ENCODE results near the gene UBALD2. TPM values are rescaled to one million over a fixed set of nuclear protein-coding genes. Genes with fewer than 3 reads are reported as not detected.
"Not testable (repeated sequence)": the region's sequence is repeated elsewhere in the genome, so short reads cannot be mapped to it uniquely, and the experiment has no call there.

Gene UBALD2
- polyA plus RNA-seq, 3 donors from 2014 or later = 1.5 to 4.5 (median 3.9) TPM

- peaks cover 63 to 64% of the 10 kb centered on the region in 2 donors for H3K4me1 Mint-ChIP-seq
- no peaks in the 10 kb centered on the region for H3K9me3 Mint-ChIP-seq
- H3K4me3 Mint-ChIP-seq = peak overlapping the region; percentile 67 to 85 (median 79)
- peaks cover 15 to 34% (median 26%) of the 10 kb centered on the region in 3 donors for H3K27me3 Mint-ChIP-seq (ENCODE audit: low read depth in 3 of 3)
- no peak for DNase-seq
- peak overlapping the region; percentile 87 to 99 (median 94) for H3K27ac Mint-ChIP-seq
- no peaks in the 10 kb centered on the region for H3K36me3 Mint-ChIP-seq
These were observed 1.3 kb upstream of the UBALD2 start for GRCh38 chr17:76263896-76264295.

- Mint-ChIP-seq H3K4me3 (peak overlapping the region; percentile 67 to 85 (median 79)), H3K4me1 (peaks cover 68% of the 10 kb centered on the region in 2 donors), H3K36me3 (no peaks in the 10 kb centered on the region), H3K9me3 (no peaks in the 10 kb centered on the region), H3K27me3 (ENCODE audit: low read depth in 3 of 3) (peaks cover 17 to 38% (median 30%) of the 10 kb centered on the region in 3 donors), H3K27ac (peak overlapping the region; percentile 87 to 99 (median 94))
- no peak for DNase-seq
These were observed 758 bp upstream of the UBALD2 start for GRCh38 chr17:76264425-76264754.

GRCh38 chr17:76265624-76266243 is 586 bp downstream of the UBALD2 start:
- Mint-ChIP-seq H3K36me3 (no peaks in the 10 kb centered on the region), H3K27ac (peak overlapping the region; percentile 74 to 93 (median 89)), H3K4me3 (peak overlapping the region; percentile 87 to 90 (median 89)), H3K9me3 (no peaks in the 10 kb centered on the region), H3K4me1 (peaks cover 76% of the 10 kb centered on the region in 2 donors), H3K27me3 (ENCODE audit: low read depth in 3 of 3) (peaks cover 20 to 40% (median 37%) of the 10 kb centered on the region in 3 donors)
- peak; percentile 70 to 75 (median 74) for DNase-seq

- DNase-seq = no peak
- Mint-ChIP-seq H3K27ac (peak overlapping the region; percentile 86 to 94 (median 88)), H3K4me3 (peak overlapping the region; percentile 87 to 90 (median 89)), H3K9me3 (no peaks in the 10 kb centered on the region), H3K27me3 (ENCODE audit: low read depth in 3 of 3) (peaks cover 24 to 43% (median 40%) of the 10 kb centered on the region in 3 donors), H3K36me3 (no peaks in the 10 kb centered on the region), H3K4me1 (peaks cover 78% of the 10 kb centered on the region in 2 donors)
These were observed 1.2 kb downstream of the UBALD2 start for GRCh38 chr17:76266244-76266938.

GRCh38 chr17:76267051-76267576 is 2.0 kb downstream of the UBALD2 start:
- Mint-ChIP-seq H3K4me1 (peaks cover 73 to 76% of the 10 kb centered on the region in 2 donors), H3K4me3 (peak overlapping the region; percentile 87 to 90 (median 89)), H3K9me3 (no peaks in the 10 kb centered on the region), H3K27me3 (ENCODE audit: low read depth in 3 of 3) (peaks cover 26 to 47% (median 40%) of the 10 kb centered on the region in 3 donors), H3K27ac (peak overlapping the region; percentile 86 to 94 (median 88)), H3K36me3 (no peaks in the 10 kb centered on the region)
- no peak for DNase-seq

GRCh38 chr17:76267581-76268001 is 2.4 kb downstream of the UBALD2 start:
- DNase-seq = peak in 2 of 3 donors; percentile 31 to 40
- H3K36me3 Mint-ChIP-seq, H3K9me3 Mint-ChIP-seq: not testable (repeated sequence)
- H3K4me3 Mint-ChIP-seq = peak overlapping the region; percentile 81 to 90 (median 88)
- H3K27ac Mint-ChIP-seq = peak overlapping the region; percentile 89 to 94 (median 92)
- H3K4me1 Mint-ChIP-seq = peaks cover 71 to 72% of the 10 kb centered on the region in 2 donors
- peaks cover 30 to 48% (median 43%) of the 10 kb centered on the region in 3 donors for H3K27me3 Mint-ChIP-seq (ENCODE audit: low read depth in 3 of 3)

GRCh38 chr17:76268015-76268749 is 3.0 kb downstream of the UBALD2 start:
- H3K27ac Mint-ChIP-seq = peak overlapping the region; percentile 89 to 94 (median 92)

GRCh38 chr17:76268991-76269981 is 4.1 kb downstream of the UBALD2 start:
- peak overlapping the region; percentile 49 to 89 (median 63) for H3K4me3 Mint-ChIP-seq
- DNase-seq = peak in 2 of 3 donors; percentile 12 to 19
- H3K27ac Mint-ChIP-seq = peak overlapping the region; percentile 84 to 94 (median 89)
- H3K9me3 Mint-ChIP-seq = no peaks in the 10 kb centered on the region
- H3K27me3 Mint-ChIP-seq (ENCODE audit: low read depth in 3 of 3) = peaks cover 36 to 46% (median 41%) of the 10 kb centered on the region in 3 donors
- no peaks in the 10 kb centered on the region for H3K36me3 Mint-ChIP-seq
- H3K4me1 Mint-ChIP-seq = peaks cover 61 to 63% of the 10 kb centered on the region in 2 donors

More at GRCh38 chr17:76268015-76268749, 3.0 kb downstream of the UBALD2 start:
- Mint-ChIP-seq H3K36me3 (no peaks in the 10 kb centered on the region), H3K9me3 (no peaks in the 10 kb centered on the region), H3K27me3 (ENCODE audit: low read depth in 3 of 3) (peaks cover 33 to 47% (median 46%) of the 10 kb centered on the region in 3 donors), H3K4me3 (peak overlapping the region; percentile 81 to 90 (median 88)), H3K4me1 (peaks cover 71 to 72% of the 10 kb centered on the region in 2 donors)
- peak in 2 of 3 donors; percentile 58 for DNase-seq

GRCh38 chr17:76270127-76270592 is 5.0 kb downstream of the UBALD2 start:
- Mint-ChIP-seq H3K27ac (peak overlapping the region in 5 of 6 donors; percentile 75 to 89 (median 84)), H3K36me3 (no peaks in the 10 kb centered on the region), H3K9me3 (no peaks in the 10 kb centered on the region), H3K4me3 (peak overlapping the region in 4 of 5 donors; percentile 33 to 64 (median 61)), H3K4me1 (peaks cover 55 to 57% of the 10 kb centered on the region in 2 donors), H3K27me3 (ENCODE audit: low read depth in 3 of 3) (peaks cover 30 to 39% (median 36%) of the 10 kb centered on the region in 3 donors)
- DNase-seq = peak in 1 of 3 donors; percentile 17

GRCh38 chr17:76270770-76271668 is 5.9 kb downstream of the UBALD2 start:
- peak overlapping the region; percentile 66 to 90 (median 78) for H3K27ac Mint-ChIP-seq
- peaks cover 28 to 36% (median 35%) of the 10 kb centered on the region in 3 donors for H3K27me3 Mint-ChIP-seq (ENCODE audit: low read depth in 3 of 3)
- peaks cover 55 to 57% of the 10 kb centered on the region in 2 donors for H3K4me1 Mint-ChIP-seq
- no peaks in the 10 kb centered on the region for H3K9me3 Mint-ChIP-seq
- no peaks in the 10 kb centered on the region for H3K36me3 Mint-ChIP-seq
- H3K4me3 Mint-ChIP-seq = peak overlapping the region; percentile 64 to 80 (median 79)
- peak in 1 of 3 donors; percentile 21 for DNase-seq

GRCh38 chr17:76271669-76272540 is 6.8 kb downstream of the UBALD2 start:
- Mint-ChIP-seq H3K9me3 (no peaks in the 10 kb centered on the region), H3K4me1 (peaks cover 48 to 52% of the 10 kb centered on the region in 2 donors), H3K27ac (peak overlapping the region; percentile 77 to 94 (median 86)), H3K4me3 (peak overlapping the region; percentile 74 to 80 (median 79)), H3K36me3 (no peaks in the 10 kb centered on the region), H3K27me3 (ENCODE audit: low read depth in 3 of 3) (peaks cover 21 to 32% (median 28%) of the 10 kb centered on the region in 3 donors)
- peak; percentile 70 to 72 (median 71) for DNase-seq

All from immature natural killer cell (primary cell).